ENCODE data around the gene ELF2.

ELF2 gene

DNA sequence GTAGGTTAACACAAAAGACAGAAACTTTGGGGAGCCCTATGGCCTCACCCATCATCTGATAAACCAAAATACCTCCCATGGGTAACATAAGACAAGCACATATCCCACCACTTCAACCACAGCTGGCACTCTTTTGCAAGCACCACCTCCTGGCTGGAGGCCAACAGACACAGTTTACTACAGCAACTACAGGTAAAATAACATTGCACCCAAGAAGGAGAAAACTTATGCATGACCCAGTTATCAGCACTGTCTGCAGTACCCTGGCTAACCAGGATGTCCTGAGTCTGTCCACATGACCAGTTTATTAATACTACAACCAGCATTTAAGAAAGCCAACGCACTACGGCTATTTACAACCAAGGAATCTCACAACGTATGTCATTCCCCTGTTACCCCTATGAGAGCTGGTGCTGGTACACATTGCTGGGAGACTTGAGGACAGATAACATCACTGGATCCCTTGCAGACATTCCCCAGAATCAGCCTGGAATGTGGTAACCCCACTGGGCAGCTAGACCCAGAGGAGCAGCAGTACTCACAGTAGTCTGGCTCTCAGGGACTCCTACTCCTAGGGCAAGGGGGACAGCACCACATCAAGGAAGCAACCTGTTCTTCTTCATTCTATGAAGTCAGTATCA is 32.0 kb downstream of the ELF2 start:
- in situ Hi-C loops (cut with HindIII; ENCODE audit: low sequenced_read_pairs) = no loop called here
- DNase-seq (ENCODE audit: low read depth) = no peak
- TF ChIP-seq, protein P1, sequence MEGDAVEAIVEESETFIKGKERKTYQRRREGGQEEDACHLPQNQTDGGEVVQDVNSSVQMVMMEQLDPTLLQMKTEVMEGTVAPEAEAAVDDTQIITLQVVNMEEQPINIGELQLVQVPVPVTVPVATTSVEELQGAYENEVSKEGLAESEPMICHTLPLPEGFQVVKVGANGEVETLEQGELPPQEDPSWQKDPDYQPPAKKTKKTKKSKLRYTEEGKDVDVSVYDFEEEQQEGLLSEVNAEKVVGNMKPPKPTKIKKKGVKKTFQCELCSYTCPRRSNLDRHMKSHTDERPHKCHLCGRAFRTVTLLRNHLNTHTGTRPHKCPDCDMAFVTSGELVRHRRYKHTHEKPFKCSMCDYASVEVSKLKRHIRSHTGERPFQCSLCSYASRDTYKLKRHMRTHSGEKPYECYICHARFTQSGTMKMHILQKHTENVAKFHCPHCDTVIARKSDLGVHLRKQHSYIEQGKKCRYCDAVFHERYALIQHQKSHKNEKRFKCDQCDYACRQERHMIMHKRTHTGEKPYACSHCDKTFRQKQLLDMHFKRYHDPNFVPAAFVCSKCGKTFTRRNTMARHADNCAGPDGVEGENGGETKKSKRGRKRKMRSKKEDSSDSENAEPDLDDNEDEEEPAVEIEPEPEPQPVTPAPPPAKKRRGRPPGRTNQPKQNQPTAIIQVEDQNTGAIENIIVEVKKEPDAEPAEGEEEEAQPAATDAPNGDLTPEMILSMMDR (IDR thresholded peaks at IDR 0.05; ENCODE audit: low read depth, low read length, missing control alignments) = no peak
- H3K4me3 ChIP-seq (ENCODE audit: low read depth, low read length) = no peak overlapping the region

DNA sequence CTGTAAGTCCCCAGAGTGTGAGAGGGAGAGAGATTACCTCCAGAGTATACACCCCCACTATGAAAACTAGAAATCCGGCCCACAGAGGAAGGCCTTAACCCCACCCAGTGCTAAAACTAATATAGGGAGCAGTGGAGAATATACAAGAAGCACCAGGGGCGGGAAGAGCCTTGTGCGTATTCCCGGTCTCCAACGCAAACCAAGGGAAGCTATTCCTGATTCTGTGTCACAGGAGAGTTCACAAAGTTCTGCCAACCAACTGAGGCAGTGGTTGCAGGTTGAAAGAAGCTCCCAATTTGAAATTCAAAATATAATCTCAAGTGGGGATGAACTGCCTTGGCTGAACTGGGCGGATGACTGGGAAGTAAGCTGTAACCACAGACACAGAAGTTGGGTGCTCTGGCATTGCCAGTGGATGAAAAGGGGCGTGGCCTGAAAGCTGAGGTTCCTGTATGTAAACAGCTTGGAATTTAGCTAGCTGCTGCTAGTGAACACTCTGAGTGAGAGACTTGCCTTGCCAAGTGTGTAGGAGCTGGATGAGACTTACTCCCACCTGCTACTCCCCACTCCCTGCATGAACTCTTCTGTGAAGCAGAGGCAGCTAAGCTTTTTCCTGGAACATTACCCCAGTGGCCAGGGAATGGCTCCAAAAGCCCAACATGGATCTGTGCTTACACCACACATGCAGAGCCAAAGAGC is 32.7 kb downstream of the ELF2 start:
- TF ChIP-seq, protein P1 (IDR thresholded peaks at IDR 0.05; ENCODE audit: low read depth, low read length, missing control alignments) = no peak
- H3K4me3 ChIP-seq (ENCODE audit: low read depth, low read length) = no peak overlapping the region
- in situ Hi-C loops (cut with HindIII; ENCODE audit: low sequenced_read_pairs) = no loop called here
- DNase-seq (ENCODE audit: low read depth) = peak; percentile 28

DNA sequence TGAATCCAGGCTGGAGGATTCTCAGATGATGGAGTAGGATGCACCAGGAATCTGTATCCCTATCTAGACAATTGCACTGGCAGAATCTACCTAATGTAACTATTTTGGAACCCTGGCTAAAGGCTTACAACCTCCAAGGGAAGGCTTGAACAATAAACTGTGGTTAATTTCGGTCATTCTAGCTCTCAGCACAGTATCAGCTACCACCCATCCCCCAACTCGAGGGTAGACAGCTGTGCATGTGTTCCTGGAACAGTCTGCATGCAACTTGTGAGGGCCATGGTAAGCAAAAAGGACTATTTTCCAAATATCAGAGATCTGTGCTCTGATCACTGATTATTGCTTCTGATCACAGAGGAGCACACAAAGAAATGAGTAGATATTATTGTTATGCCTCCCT is 34.0 kb downstream of the ELF2 start:
- TF ChIP-seq, protein P1 (IDR thresholded peaks at IDR 0.05; ENCODE audit: low read depth, low read length, missing control alignments) = no peak
- DNase-seq (ENCODE audit: low read depth) = no peak
- in situ Hi-C loops (cut with HindIII; ENCODE audit: low sequenced_read_pairs) = no loop called here
- H3K4me3 ChIP-seq (ENCODE audit: low read depth, low read length) = no peak overlapping the region

DNA sequence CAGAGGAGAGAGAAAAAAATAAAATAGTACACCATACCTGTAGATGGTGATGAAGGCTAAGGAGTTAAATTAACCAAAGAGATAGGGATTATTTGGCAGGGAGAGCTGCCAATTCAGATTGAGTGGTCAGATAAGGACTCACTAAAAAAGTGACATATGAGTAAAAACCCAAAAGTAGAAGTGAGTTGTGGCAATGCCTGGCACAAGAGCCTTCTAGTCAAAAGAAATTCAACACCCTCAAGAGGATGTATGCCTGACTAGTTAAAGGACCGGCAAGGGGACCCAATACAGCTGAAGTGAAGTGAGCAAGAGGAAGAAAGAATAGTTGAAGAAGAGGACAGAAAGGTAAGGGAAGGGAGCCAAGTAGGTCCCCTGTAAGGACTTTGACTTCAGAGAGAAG is 34.9 kb downstream of the ELF2 start:
- H3K4me3 ChIP-seq (ENCODE audit: low read depth, low read length) = no peak overlapping the region
- in situ Hi-C loops (cut with HindIII; ENCODE audit: low sequenced_read_pairs) = no loop called here
- TF ChIP-seq, protein P1 (IDR thresholded peaks at IDR 0.05; ENCODE audit: low read depth, low read length, missing control alignments) = no peak
- no peak for DNase-seq (ENCODE audit: low read depth)

DNA sequence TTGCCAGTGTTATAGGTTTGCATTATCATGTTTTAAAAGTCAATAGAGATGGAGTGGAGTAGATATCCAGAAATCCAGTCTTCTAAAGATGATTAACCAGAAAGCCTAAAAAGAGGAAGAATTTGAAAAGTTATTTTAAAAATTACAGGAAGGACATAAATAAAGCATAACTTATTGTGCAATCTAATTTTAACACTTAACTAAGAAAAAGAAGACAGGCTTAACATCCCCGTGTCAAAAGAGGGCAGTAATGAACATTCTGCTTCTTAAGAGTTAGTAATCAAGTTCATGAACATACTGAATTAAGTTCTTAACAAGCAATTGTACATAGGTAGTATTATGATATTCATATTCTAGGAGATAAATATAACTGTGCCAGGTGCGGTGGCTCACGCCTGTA is 39.3 kb downstream of the ELF2 start:
- no peak overlapping the region for H3K4me3 ChIP-seq (ENCODE audit: low read depth, low read length)
- in situ Hi-C loops (cut with HindIII; ENCODE audit: low sequenced_read_pairs) = no loop called here
- no peak for DNase-seq (ENCODE audit: low read depth)
- TF ChIP-seq, protein P1 (IDR thresholded peaks at IDR 0.05; ENCODE audit: low read depth, low read length, missing control alignments) = no peak

DNA sequence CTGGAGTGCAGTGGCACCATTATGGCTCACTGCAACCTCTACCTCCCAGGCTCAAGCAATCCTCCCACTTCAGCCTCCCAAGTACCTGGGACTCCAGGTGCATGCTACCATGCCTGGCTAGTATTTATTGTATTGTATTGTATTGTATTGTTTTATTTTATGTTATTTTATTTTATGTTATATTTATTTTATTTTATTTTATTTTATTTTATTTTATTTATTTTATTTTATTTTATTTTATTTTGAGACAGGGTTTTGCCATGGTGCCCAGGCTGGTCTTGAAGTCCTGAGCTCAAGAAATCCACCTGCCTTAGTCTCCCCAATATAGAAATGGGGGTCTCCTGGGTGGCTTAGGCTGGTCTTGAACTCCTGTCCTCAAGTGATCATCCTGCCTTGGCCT is 42.6 kb downstream of the ELF2 start:
- in situ Hi-C loops (cut with HindIII; ENCODE audit: low sequenced_read_pairs) = no loop called here
- H3K4me3 ChIP-seq (ENCODE audit: low read depth, low read length) = no peak overlapping the region
- TF ChIP-seq, protein P1 (IDR thresholded peaks at IDR 0.05; ENCODE audit: low read depth, low read length, missing control alignments) = no peak
- DNase-seq (ENCODE audit: low read depth) = no peak
